Hematopoietic multipotent progenitor cell treated with erythropoietin and hydrocortisone succinate and interleukin-3 and kit ligand, for 17 days (in vitro differentiated cells): Measurements from ENCODE around the gene IGFL1.
"Not testable (repeated sequence)": the region's sequence is repeated elsewhere in the genome, so short reads cannot be mapped to it uniquely, and the experiment has no call there.

Source experiments
- DNase-seq: peaks from one replicate; pipeline ENCODE4 v3.0.0-alpha.2; 2015; ENCODE audit warnings: low spot score

The IGFL1 gene

GRCh38 chr19:46271481-46272197, 42.1 kb downstream of the IGFL1 start:
- no peak for DNase-seq

GRCh38 chr19:46273931-46274330, 44.4 kb downstream of the IGFL1 start:
- not testable (repeated sequence) for DNase-seq

- DNase-seq = no peak
Measured at GRCh38 chr19:46279177-46279576, 49.6 kb downstream of the IGFL1 start.
